Liver (tissue), 3 donors: ENCODE results near the gene NPAS2.

ENCODE experiments used
- ATF3 ChIP-seq: IDR thresholded peaks from 2 replicates; pipeline ENCODE4 v1.6.1; 2016; ENCODE audit warnings: antibody characterized with exemption
- CTCF ChIP-seq: fragments of 150-350 bp; IDR thresholded peaks from 2 replicates; pipeline ENCODE4 v1.5.1; 2017; ENCODE audit warnings: improper control_type of control experiment, low read depth, low read length; ENCODE audit not compliant: missing input control
- EGR1 ChIP-seq, 2 donors: IDR thresholded peaks; 2 replicates each; pipeline ENCODE4 v1.6.1; 2016 to 2018; ENCODE audit warnings: antibody characterized with exemption in 2 of 2, low read depth in 2 of 2
- GABPA ChIP-seq, 2 donors: IDR thresholded peaks in 1 of 2; conservative IDR thresholded peaks in 1 of 2; 2 replicates each; pipeline ENCODE4 v1.6.1; 2016; ENCODE audit warnings: antibody characterized with exemption in 2 of 2, mild to moderate bottlenecking in 1 of 2, moderate library complexity in 1 of 2
- MAX ChIP-seq: IDR thresholded peaks from 2 replicates; pipeline ENCODE4 v1.6.1; 2016; ENCODE audit warnings: antibody characterized with exemption
- NR2F2 ChIP-seq: IDR thresholded peaks from 2 replicates; pipeline ENCODE4 v1.6.1; 2016; ENCODE audit warnings: antibody characterized with exemption
- RAD21 ChIP-seq, 2 donors: IDR thresholded peaks; 2 replicates each; pipeline ENCODE4 v1.6.1; 2016; ENCODE audit warnings: antibody characterized with exemption in 2 of 2, mild to moderate bottlenecking in 2 of 2
- REST ChIP-seq: IDR thresholded peaks from 2 replicates; pipeline ENCODE4 v1.6.1; 2016; ENCODE audit warnings: antibody characterized with exemption, mild to moderate bottlenecking
- donor health status: healthy.
- donor health status: healthy.

GRCh38 chr2:101040072-101040471 lies 220.1 kb downstream of the NPAS2 start:
- TF ChIP-seq GABPA (IDR thresholded peaks at IDR 0.05 in 1 of 2, conservative IDR thresholded peaks at IDR 0.05 in 1 of 2) (no peak), MAX (no peak), CTCF (no peak), NR2F2 (no peak), EGR1 (IDR thresholded peaks at IDR 0.05; ENCODE audit: low read depth in 2 of 2) (no peak), RAD21 (IDR thresholded peaks at IDR 0.05) (no peak), ATF3 (no peak), REST (no peak)
